ENCODE measurements around the gene NRDE2.

DNA sequence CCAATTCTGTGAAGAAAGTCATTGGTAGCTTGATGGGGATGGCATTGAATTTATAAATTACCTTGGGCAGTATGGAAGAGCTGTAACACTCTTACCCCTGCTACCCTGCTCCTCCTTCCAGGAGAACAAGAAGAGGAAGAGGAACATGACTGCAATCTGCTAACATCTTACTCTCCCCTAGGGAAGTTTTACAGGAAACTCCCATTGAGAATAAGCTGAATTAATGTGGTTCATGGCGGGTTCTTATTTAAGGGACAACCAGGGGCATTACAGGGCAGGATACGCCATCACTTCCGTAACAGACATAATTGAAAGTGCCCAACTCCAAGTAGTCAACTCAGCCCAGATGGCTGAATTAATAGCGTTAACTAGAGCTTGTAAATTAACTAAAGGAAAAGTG, 84.8 kb downstream of the NRDE2 start:
- TF ChIP-seq, protein P1, sequence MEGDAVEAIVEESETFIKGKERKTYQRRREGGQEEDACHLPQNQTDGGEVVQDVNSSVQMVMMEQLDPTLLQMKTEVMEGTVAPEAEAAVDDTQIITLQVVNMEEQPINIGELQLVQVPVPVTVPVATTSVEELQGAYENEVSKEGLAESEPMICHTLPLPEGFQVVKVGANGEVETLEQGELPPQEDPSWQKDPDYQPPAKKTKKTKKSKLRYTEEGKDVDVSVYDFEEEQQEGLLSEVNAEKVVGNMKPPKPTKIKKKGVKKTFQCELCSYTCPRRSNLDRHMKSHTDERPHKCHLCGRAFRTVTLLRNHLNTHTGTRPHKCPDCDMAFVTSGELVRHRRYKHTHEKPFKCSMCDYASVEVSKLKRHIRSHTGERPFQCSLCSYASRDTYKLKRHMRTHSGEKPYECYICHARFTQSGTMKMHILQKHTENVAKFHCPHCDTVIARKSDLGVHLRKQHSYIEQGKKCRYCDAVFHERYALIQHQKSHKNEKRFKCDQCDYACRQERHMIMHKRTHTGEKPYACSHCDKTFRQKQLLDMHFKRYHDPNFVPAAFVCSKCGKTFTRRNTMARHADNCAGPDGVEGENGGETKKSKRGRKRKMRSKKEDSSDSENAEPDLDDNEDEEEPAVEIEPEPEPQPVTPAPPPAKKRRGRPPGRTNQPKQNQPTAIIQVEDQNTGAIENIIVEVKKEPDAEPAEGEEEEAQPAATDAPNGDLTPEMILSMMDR (IDR thresholded peaks at IDR 0.05) = no peak
- no peak for TF ChIP-seq POLR2A (IDR thresholded peaks at IDR 0.05)
